Natural killer cell (primary cell): Measurements from ENCODE around the gene NFKBIB. TPM values are rescaled to one million over a fixed set of nuclear protein-coding genes. Genes with fewer than 3 reads are reported as not detected.

Source experiments
- ATAC-seq, 3 donors: fragments of 150-1000 bp in 2 of 3; fragments of 200-7000 bp in 1 of 3; cut with Tn5 transposase; 1 replicate in 1 of 3; 2 replicates in 2 of 3; pipeline ENCODE4 v1.10.0; 2021; ENCODE audit warnings: mild to moderate bottlenecking in 2 of 3, moderate library complexity in 2 of 3
- DNase-seq, 2 donors: peaks; one replicate each; pipeline versions ENCODE4 v3.0.0 to v3.0.0-alpha.2; 2013 to 2021; ENCODE audit warnings: mixed read lengths in 1 of 2
- H3K27ac ChIP-seq: one replicate; pipeline ENCODE4 v1.5.1; 2013; ENCODE audit warnings: mild to moderate bottlenecking, low read length
- H3K27me3 ChIP-seq: one replicate; pipeline ENCODE4 v1.6.1; 2013; ENCODE audit warnings: low read length; ENCODE audit not compliant: control insufficient read depth, insufficient read depth
- H3K36me3 ChIP-seq: one replicate; pipeline ENCODE4 v1.6.1; 2013; ENCODE audit warnings: low read length; ENCODE audit not compliant: control insufficient read depth, insufficient read depth
- H3K4me1 ChIP-seq: one replicate; pipeline ENCODE4 v1.6.1; 2013; ENCODE audit warnings: low read length; ENCODE audit not compliant: control insufficient read depth, insufficient read depth
- H3K4me3 ChIP-seq: one replicate; pipeline ENCODE4 v1.5.1; 2013; ENCODE audit warnings: low read length
- H3K9me3 ChIP-seq: one replicate; pipeline ENCODE4 v1.6.1; 2013; ENCODE audit warnings: low read length; ENCODE audit not compliant: control insufficient read depth, insufficient read depth
- H3K27ac Mint-ChIP-seq, 2 donors: one replicate each; pipeline ENCODE4 v1.8.0; 2022; ENCODE audit warnings: mild to moderate bottlenecking in 2 of 2, mixed read lengths in 2 of 2, moderate library complexity in 1 of 2
- H3K27me3 Mint-ChIP-seq, 2 donors: one replicate each; pipeline ENCODE4 v1.8.0; 2022; ENCODE audit warnings: low read depth in 2 of 2, mixed read lengths in 2 of 2
- H3K36me3 Mint-ChIP-seq: one replicate; pipeline ENCODE4 v1.8.0; 2022; ENCODE audit warnings: mixed read lengths
- H3K4me1 Mint-ChIP-seq, 2 donors: one replicate each; pipeline ENCODE4 v1.8.0; 2022; ENCODE audit warnings: mixed read lengths in 2 of 2
- H3K4me3 Mint-ChIP-seq: one replicate; pipeline ENCODE4 v1.8.0; 2022; ENCODE audit warnings: mild to moderate bottlenecking, moderate library complexity, mixed read lengths
- H3K9me3 Mint-ChIP-seq, 2 donors: one replicate each; pipeline ENCODE4 v1.8.0; 2022; ENCODE audit warnings: mixed read lengths in 2 of 2
- CTCF ChIP-seq: fragments of 200-600 bp; IDR thresholded peaks from one replicate; pipeline ENCODE4 v1.8.0; 2022; ENCODE audit warnings: antibody characterized with exemption
- WGBS: methylation state at CpG from one replicate; pipeline ENCODE4 v1.1.7; 2013; ENCODE audit warnings: missing lambda C conversion rate; ENCODE audit not compliant: insufficient coverage; 5-methylcytosine and 5-hydroxymethylcytosine counted together
- intact Hi-C: fragments of 100-400 bp; cut with micrococcal nuclease; formaldehyde crosslinking; loops from one replicate; pipeline ENCODE4 v1.14.2; 2022
- total RNA-seq, 4 donors: library from RNA; stranded (reverse); fragments of 120-200 nt in 1 of 4; gene quantifications; one replicate each; pipeline versions ENCODE4 v1.2.3 to v1.2.4, GENCODE V29; 2013 to 2022

The NFKBIB gene
- total RNA-seq, 3 donors from 2014 or later (not counting 1 experiment from before 2014, with no cell fraction given), result 78.0 to 125 (median 118) TPM

DNA sequence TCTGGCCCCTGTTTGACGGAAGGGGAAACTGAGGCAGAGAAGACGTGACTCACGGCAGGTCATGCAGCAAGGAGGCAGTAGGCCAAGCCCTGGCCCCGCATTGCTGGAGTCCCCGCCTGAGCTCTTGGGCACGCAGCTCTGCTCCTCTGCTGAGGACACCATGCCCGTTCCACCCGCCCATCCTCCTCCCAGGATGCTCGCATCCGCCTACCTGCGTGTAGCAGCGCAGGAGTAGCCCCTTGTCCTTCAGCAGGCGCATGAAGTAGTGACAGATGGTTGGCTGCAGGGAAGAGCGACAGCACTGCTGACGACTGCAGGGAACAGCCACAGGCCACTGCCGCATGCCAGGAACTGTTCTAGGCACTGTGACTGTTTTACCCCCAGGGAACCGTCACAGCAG, 10.9 kb upstream of the NFKBIB start:
- no peak overlapping the region for H3K27ac Mint-ChIP-seq
- no peak overlapping the region for H3K4me3 Mint-ChIP-seq
- H3K4me1 Mint-ChIP-seq, result no peaks in the 10 kb centered on the region
- no peak for DNase-seq
- H3K27ac ChIP-seq, result no peak overlapping the region
- no peak overlapping the region for H3K4me3 ChIP-seq
- WGBS, result 98% methylated on average over 17 of the region's 17 CpGs
- no peaks in the 10 kb centered on the region for H3K36me3 Mint-ChIP-seq
- no peaks in the 10 kb centered on the region for H3K9me3 ChIP-seq
- no peaks in the 10 kb centered on the region for H3K27me3 ChIP-seq
- no peak for TF ChIP-seq CTCF
- peaks cover 6% of the 10 kb centered on the region for H3K4me1 ChIP-seq
- H3K36me3 ChIP-seq, result peaks cover 34% of the 10 kb centered on the region
- H3K27me3 Mint-ChIP-seq, result no peaks in the 10 kb centered on the region
- intact Hi-C loops, result no loop called here
- ATAC-seq, result no peak
- H3K9me3 Mint-ChIP-seq, result no peaks in the 10 kb centered on the region

GRCh38 chr19:38889803-38890202, 10.0 kb upstream of the NFKBIB start:
- no peaks in the 10 kb centered on the region for H3K27me3 Mint-ChIP-seq
- no peak overlapping the region for H3K27ac ChIP-seq
- peaks cover 6% of the 10 kb centered on the region for H3K4me1 ChIP-seq
- TF ChIP-seq CTCF, result no peak
- intact Hi-C loops, result no loop called here
- no peaks in the 10 kb centered on the region for H3K9me3 ChIP-seq
- DNase-seq, result no peak
- no peak overlapping the region for H3K4me3 Mint-ChIP-seq
- H3K4me1 Mint-ChIP-seq, result peaks cover 4 to 5% of the 10 kb centered on the region in 2 donors
- peaks cover 34% of the 10 kb centered on the region for H3K36me3 ChIP-seq
- WGBS, result 94% methylated on average over 6 of the region's 8 CpGs
- H3K36me3 Mint-ChIP-seq, result no peaks in the 10 kb centered on the region
- H3K27me3 ChIP-seq, result no peaks in the 10 kb centered on the region
- no peak for ATAC-seq
- no peak overlapping the region for H3K4me3 ChIP-seq
- H3K27ac Mint-ChIP-seq, result peak overlapping the region in 1 of 2 donors; percentile 11
- H3K9me3 Mint-ChIP-seq, result no peaks in the 10 kb centered on the region

- no peak overlapping the region for H3K27ac ChIP-seq
- DNase-seq (no peak), ATAC-seq (no peak)
- H3K36me3 ChIP-seq, result peaks cover 37% of the 10 kb centered on the region
- no peaks in the 10 kb centered on the region for H3K9me3 Mint-ChIP-seq
- no peak overlapping the region for H3K4me3 ChIP-seq
- no peak overlapping the region for H3K4me3 Mint-ChIP-seq
- no peak overlapping the region for H3K27ac Mint-ChIP-seq
- H3K27me3 Mint-ChIP-seq, result no peaks in the 10 kb centered on the region
- H3K4me1 ChIP-seq, result peaks cover 10% of the 10 kb centered on the region
- H3K36me3 Mint-ChIP-seq, result no peaks in the 10 kb centered on the region
- H3K27me3 ChIP-seq, result no peaks in the 10 kb centered on the region
- H3K4me1 Mint-ChIP-seq, result peaks cover 11 to 14% of the 10 kb centered on the region in 2 donors
- intact Hi-C loops, result no loop called here
- no peaks in the 10 kb centered on the region for H3K9me3 ChIP-seq
- TF ChIP-seq CTCF, result no peak
Measured at GRCh38 chr19:38890686-38891085, 9.1 kb upstream of the NFKBIB start.

DNA sequence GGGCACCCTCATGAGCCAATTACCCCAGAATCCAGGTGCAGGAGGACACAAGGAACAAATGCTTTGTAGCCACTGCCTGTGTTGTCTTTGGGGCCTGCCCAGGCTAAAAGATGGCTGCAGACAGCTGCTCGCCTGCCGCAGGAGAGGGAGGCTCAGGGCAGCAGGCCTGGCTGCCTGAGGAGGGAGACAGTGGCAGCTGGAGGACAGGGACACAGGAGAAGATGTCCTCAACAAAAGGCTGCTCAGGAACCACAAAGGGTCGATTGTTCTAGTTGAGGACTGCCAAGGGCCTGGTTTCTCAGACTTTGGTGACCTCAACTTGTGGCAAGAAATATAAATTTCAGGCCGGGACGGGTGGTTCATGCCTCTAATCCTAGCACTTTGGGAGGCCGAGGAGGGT, 8.0 kb upstream of the NFKBIB start:
- 95% methylated on average over 6 of the region's 6 CpGs for WGBS
- no peak overlapping the region for H3K27ac ChIP-seq
- no peaks in the 10 kb centered on the region for H3K27me3 ChIP-seq

More for the DNA sequence above, 8.0 kb upstream of the NFKBIB start:
- H3K27ac Mint-ChIP-seq, result no peak overlapping the region
- H3K36me3 Mint-ChIP-seq, result no peaks in the 10 kb centered on the region
- Histone ChIP-seq H3K4me1 (peaks cover 12% of the 10 kb centered on the region), H3K4me3 (no peak overlapping the region), H3K9me3 (no peaks in the 10 kb centered on the region), H3K36me3 (peaks cover 37% of the 10 kb centered on the region)
- H3K9me3 Mint-ChIP-seq, result no peaks in the 10 kb centered on the region
- H3K4me1 Mint-ChIP-seq, result peaks cover 18 to 21% of the 10 kb centered on the region in 2 donors
- H3K27me3 Mint-ChIP-seq, result no peaks in the 10 kb centered on the region
- no peak for ATAC-seq
- DNase-seq, result no peak
- intact Hi-C loops, result no loop called here
- H3K4me3 Mint-ChIP-seq, result no peak overlapping the region
- no peak for TF ChIP-seq CTCF
